ENCODE measurements around the gene DEPDC4.
"Not testable (repeated sequence)": the region's sequence is repeated elsewhere in the genome, so short reads cannot be mapped to it uniquely, and the experiment has no call there.

Gene DEPDC4

DNA sequence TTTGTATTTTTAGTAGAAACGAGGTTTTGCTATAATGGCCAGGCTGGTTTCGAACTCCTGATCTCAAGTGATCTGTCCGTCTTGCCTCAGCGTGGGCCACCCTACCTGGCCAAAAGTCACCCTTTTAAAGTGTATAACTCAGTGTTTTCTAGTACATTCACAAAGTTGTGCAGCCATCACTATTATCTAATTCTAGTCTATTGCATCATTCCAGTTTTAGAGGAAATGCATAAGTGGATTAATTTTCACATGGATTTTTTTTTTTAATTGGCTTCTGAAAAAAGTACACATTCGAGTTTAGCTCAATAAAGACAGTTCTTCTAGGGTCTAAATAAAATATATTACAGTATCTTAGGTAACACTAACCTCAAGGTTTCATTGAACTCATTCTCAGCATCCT, 3.7 kb downstream of the DEPDC4 start:
- no peak for DNase-seq (ENCODE audit: low spot score)

GRCh38 chr12:100258127-100258526, 8.8 kb downstream of the DEPDC4 start:
- DNase-seq (ENCODE audit: low spot score): no peak

- no peak for DNase-seq (ENCODE audit: low spot score)
Observed at GRCh38 chr12:100254876-100255275, 12.0 kb downstream of the DEPDC4 start.

DNA sequence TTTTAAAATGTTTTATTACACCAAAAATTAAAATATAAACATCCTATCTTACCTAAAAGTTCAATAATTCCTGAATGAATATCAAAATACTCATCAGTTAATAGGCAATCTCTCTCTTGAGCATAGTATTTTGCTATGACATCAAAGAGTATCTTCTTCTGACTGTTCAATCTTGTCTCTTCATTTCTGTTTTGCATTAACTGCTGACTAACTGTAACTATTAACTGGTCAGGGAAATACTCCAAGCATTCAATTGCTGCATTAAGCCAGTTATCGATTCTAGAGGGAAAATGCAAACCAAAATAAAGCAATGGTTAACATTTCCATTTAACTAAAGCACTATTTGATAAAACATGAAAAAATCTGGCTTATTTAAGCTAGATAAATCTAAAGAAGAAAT, 13.4 kb downstream of the DEPDC4 start:
- DNase-seq (ENCODE audit: low spot score): no peak

- no peak for DNase-seq (ENCODE audit: low spot score)
Observed at GRCh38 chr12:100251917-100252316, 15.0 kb downstream of the DEPDC4 start.

- no peak for DNase-seq (ENCODE audit: low spot score)
Observed at GRCh38 chr12:100249941-100250340, 16.9 kb downstream of the DEPDC4 start.

GRCh38 chr12:100248886-100249285, 18.0 kb downstream of the DEPDC4 start:
- DNase-seq (ENCODE audit: low spot score): no peak

GRCh38 chr12:100247765-100248164, 19.1 kb downstream of the DEPDC4 start:
- no peak for DNase-seq (ENCODE audit: low spot score)

DNA sequence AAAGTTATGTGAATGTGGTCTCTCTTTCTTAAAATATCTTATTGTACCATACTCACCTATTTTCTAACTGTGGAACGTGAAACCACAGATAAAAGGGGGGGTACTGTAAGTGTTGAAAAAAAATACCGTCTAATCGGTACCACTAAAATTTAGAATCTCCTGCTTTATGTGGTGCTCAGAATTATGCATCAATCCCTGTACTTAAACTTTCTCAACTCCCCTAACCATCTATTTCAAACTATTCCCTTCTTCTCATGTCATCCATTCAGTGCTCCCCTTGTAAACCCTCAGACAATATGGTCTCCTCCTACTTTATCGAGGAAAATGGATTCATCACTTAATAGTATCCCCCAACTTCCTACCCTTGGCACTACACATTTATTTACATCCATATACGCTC, 23.7 kb downstream of the DEPDC4 start:
- DNase-seq (ENCODE audit: low spot score): no peak

DNA sequence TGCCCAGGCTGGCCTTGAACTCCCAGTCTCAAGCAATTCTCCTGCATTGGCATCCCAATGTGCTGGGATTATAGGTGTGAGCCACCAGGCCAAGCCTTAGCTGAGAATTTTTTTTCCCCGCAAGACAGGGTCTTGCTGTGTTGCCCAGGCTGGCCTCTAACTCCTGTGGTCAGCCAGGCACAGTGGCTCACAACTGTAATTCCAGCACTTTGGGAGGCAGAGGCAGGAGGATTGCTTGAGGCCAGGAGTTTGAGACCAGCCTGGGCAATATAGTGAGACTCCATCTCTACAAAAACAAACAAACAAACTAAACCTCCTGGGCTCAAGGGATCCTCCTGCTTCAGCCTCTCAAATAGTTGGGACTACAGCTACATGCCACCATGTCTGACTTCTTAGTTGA, 27.3 kb downstream of the DEPDC4 start:
- no peak for DNase-seq (ENCODE audit: low spot score)

DNA sequence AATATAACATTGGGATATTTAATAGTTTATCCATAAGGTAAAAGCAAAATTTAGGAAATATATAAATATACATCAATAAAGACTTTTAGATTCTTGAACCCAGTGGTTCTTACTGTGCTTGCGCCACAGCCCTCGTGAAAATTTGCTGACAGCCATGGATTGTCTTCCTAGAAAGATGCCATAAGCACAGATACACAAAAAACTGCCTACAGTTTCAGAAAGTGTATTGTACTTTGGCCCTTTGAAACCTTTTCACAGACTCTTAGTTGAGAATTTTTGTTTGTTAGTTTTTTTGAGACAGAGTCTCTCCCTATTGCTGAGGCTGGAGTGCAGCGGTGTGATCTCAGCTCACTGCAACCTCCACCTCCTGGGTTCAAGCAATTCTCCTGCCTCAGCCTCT, 28.1 kb downstream of the DEPDC4 start:
- no peak for DNase-seq (ENCODE audit: low spot score)

GRCh38 chr12:100234591-100235304, 32.1 kb downstream of the DEPDC4 start:
- DNase-seq (ENCODE audit: low spot score): peak; percentile 32

DNA sequence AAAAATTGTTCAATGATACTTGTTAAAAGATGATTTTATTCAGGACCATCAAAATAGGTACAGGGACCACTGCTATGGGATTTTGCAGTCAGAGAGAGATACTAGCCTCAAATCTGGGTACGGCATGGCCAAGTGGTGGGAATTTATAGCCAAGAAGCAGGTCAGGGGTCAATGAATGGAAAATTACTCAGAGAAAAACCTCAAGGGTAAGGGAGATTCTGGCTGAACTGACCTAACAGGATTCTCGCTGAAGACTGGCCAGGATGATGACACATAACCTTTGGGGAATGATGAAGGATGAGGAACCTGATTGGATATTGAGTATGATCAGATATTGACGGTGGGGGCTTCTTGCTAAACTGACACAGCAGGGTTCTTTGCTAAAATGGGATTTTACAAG, 32.7 kb downstream of the DEPDC4 start:
- DNase-seq (ENCODE audit: low spot score): no peak

- not testable (repeated sequence) for DNase-seq (ENCODE audit: low spot score)
Observed at GRCh38 chr12:100231873-100232272, 35.0 kb downstream of the DEPDC4 start.

DNA sequence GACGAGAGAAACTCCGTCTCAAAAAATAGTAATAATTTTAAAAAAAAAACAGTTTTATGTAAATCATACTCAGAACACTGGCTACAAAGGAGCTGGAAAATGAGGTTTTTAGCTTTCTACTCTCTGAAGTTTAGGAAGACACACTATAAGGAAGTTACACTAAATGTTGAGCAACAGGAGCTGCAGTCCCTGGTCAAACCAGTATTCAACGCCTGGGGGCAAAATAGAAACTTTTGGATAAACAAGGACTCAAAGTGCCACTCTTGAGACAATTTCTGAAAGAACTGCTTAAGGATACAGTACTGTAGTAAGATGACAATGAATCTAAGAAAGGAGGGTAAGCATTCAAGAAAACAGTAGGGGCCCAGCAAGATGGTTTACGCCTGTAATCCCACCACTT, 37.0 kb downstream of the DEPDC4 start:
- DNase-seq (ENCODE audit: low spot score): no peak

DNA sequence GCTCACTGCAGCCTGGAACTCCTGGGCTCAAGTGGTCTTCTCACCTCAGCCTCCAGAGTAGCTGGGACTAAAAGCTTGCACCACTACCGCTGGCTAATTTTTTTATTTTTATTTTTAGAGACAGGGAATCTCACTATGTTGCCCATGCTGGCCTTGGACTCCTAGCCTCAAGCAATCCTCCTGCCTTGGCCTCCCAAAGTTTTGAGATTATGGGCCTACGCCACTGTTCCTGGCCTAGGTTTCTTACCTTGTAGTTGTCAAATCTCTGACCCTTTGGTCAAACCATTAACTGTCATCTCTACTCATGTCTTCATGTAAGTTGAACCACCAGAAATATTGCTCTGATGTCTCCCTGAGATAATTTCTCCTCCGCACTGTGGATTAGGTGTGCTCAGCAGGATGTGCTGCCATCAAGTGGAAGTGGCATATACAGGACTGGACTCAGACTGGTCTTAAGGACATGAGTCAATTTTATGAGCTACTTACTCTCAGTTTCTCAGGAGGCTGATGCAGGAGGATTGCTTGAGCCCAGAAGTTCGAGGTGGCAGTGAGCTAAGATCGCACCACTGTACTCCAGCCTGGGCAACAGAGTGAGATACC, 37.7 kb downstream of the DEPDC4 start:
- DNase-seq (ENCODE audit: low spot score): no peak

- DNase-seq (ENCODE audit: low spot score): no peak
Observed at GRCh38 chr12:100225491-100225890, 41.4 kb downstream of the DEPDC4 start.

- DNase-seq (ENCODE audit: low spot score): not testable (repeated sequence)
Observed at GRCh38 chr12:100222173-100222572, 44.7 kb downstream of the DEPDC4 start.

GRCh38 chr12:100221523-100221922, 45.4 kb downstream of the DEPDC4 start:
- DNase-seq (ENCODE audit: low spot score): no peak

GRCh38 chr12:100219328-100220109, 47.4 kb downstream of the DEPDC4 start:
- no peak for DNase-seq (ENCODE audit: low spot score)

DNA sequence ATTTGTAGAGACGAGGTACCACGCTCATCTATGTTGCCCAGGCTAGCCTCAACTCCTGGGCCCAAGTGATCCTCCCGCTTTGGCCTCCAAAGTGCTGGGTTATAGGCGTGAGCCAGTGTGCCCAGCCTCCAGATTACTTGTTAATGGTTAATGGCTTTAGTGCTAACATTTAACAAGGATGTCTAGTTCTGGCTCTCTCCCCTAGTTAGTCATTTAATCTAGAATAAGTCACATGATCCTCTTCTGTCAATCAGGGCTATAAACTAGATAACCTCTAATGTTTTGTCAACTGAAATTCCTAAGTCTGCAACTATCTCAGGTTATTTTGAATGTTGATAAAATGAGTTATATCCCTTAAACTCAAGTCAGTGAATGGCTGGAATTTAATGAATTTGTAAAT, 50.5 kb downstream of the DEPDC4 start:
- DNase-seq (ENCODE audit: low spot score): no peak

DNA sequence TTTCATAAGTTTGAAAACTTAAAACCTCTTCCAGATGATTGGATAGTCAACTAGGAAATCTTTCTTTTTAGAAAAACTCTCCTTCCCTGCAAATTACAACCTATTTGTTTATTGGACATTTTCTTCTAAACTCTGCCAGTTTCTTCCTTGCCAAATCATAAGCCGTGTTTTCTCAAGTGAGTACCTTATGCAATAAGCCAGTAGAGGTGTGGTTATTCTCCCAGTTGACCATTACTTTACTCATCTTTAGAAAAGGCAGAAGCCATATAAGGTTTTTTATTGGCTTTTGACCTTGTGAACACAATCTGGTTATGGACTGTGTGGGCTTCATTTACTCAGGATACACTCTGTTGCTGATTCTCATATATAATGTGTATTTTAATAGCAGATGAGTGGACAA, 51.7 kb downstream of the DEPDC4 start:
- DNase-seq (ENCODE audit: low spot score): no peak

DNA sequence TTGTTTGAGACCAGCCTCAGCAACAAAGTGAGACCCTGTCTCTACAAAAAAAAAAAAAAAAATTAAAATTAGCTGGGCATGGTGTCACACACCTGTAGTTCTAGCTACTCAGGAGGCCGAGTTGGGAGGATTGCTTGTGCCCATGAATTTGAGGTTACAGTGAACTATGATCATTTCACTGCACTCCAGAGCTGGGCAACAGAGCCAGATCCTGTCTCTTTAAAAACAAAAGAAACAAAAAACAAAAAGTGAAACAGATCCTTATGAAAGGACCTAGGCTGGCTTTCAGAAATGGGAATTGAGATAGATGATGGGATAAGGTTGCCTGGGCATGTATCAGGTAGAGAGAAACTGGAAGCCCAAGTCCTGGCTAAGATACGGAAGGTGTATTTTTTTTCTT, 52.4 kb downstream of the DEPDC4 start:
- no peak for DNase-seq (ENCODE audit: low spot score)
